ENCODE measurements around the gene ADAMTS3.

DNA sequence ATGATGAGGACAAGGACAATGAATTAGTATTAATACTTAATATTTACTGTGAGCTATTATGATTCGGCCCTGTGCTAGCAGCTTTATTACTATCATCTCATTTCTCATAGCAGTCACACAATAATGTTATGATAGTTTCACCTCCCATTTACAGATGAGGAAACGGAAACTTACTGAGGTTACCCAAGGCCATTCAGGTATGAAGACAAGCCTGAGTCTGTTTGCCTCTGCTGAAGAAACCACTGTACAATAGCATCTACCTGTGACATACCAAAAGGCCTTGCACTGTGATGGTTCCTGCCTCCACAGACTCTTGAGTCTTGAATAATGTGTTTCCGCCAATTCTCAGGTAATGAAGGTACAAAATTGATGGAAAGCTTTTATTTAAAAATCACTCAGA is 288.8 kb downstream of the ADAMTS3 start:
- TF ChIP-seq, protein P1, sequence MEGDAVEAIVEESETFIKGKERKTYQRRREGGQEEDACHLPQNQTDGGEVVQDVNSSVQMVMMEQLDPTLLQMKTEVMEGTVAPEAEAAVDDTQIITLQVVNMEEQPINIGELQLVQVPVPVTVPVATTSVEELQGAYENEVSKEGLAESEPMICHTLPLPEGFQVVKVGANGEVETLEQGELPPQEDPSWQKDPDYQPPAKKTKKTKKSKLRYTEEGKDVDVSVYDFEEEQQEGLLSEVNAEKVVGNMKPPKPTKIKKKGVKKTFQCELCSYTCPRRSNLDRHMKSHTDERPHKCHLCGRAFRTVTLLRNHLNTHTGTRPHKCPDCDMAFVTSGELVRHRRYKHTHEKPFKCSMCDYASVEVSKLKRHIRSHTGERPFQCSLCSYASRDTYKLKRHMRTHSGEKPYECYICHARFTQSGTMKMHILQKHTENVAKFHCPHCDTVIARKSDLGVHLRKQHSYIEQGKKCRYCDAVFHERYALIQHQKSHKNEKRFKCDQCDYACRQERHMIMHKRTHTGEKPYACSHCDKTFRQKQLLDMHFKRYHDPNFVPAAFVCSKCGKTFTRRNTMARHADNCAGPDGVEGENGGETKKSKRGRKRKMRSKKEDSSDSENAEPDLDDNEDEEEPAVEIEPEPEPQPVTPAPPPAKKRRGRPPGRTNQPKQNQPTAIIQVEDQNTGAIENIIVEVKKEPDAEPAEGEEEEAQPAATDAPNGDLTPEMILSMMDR (IDR thresholded peaks at IDR 0.05): no peak
- TF ChIP-seq POLR2A (IDR thresholded peaks at IDR 0.05) (no peak), POLR2AphosphoS5 (IDR thresholded peaks at IDR 0.05; ENCODE audit: insufficient read depth in 1 of 2, low read depth in 1 of 2) (no peak)
